HG03135 (cell line): Measurements from ENCODE around the gene MAGEH1.

Experiments used
- ATAC-seq: cut with Tn5 transposase; IDR thresholded peaks from one replicate; pipeline ENCODE4 v1.9.1; 2021; ENCODE audit warnings: mild to moderate bottlenecking, moderate library complexity; ENCODE audit not compliant: unreplicated experiment

The MAGEH1 gene

DNA sequence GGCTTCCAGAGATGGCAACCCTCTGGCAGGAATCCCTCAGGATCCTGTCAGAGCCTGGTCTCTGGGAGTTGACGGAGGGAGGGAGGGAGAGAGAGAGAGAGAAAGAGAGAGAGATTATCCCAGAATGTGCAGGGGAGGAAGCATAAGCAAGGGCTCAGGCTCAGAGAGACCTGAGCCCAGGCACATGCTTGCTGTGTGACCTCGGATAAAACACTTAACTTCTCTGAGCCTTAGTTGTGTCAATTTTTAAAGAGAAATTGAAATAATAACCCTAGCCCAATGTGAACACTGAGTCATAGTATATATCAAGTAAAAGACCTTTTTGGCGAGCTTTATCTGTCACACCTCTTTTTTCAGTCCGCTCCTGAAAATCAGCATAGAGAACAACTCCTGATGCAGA, 38.2 kb downstream of the MAGEH1 start:
- no peak for ATAC-seq

- no peak for ATAC-seq
Measured at GRCh38 chrX:55490974-55491373, 39.0 kb downstream of the MAGEH1 start.
